DOHH2 (cell line): ENCODE data around the gene PDE4B.

Experiments used
- H3F3A ChIP-seq: fragments of 200-600 bp; sonication (generic), shearing (Covaris generic); 2 replicates; pipeline ENCODE4 v1.6.0; 2016; ENCODE audit warnings: antibody characterized with exemption, mild to moderate bottlenecking; ENCODE audit not compliant: control insufficient read depth, insufficient read depth
- H3K27ac ChIP-seq: fragments of 200-600 bp; sonication (generic); 2 replicates; pipeline ENCODE4 v1.5.1; 2014; ENCODE audit warnings: low read depth, mild to moderate bottlenecking, low read length, moderate library complexity
- H3K27me3 ChIP-seq: fragments of 200-600 bp; sonication (generic); 2 replicates; pipeline ENCODE4 v1.6.1; 2014; ENCODE audit warnings: mild to moderate bottlenecking, low read length, mixed read lengths; ENCODE audit not compliant: control insufficient read depth
- H3K36me3 ChIP-seq: fragments of 200-600 bp; sonication (generic); 2 replicates; pipeline ENCODE4 v1.6.1; 2014; ENCODE audit warnings: mild to moderate bottlenecking, low read length, moderate library complexity, mixed read lengths; ENCODE audit not compliant: control insufficient read depth
- H3K4me1 ChIP-seq: fragments of 200-600 bp; sonication (generic); 2 replicates; pipeline ENCODE4 v1.6.1; 2014; ENCODE audit warnings: mild to moderate bottlenecking, low read length, mixed read lengths; ENCODE audit not compliant: control insufficient read depth
- H3K4me2 ChIP-seq: fragments of 200-600 bp; sonication (generic); 2 replicates; pipeline ENCODE4 v1.6.0; 2014; ENCODE audit warnings: mild to moderate bottlenecking, low read length, moderate library complexity
- H3K4me3 ChIP-seq: fragments of 200-600 bp; sonication (generic); 2 replicates; pipeline ENCODE4 v1.5.1; 2014; ENCODE audit warnings: mild to moderate bottlenecking, low read length, mixed read lengths
- H3K79me2 ChIP-seq: fragments of 200-600 bp; sonication (generic); 2 replicates; pipeline ENCODE4 v1.6.1; 2014; ENCODE audit warnings: mild to moderate bottlenecking, low read length, mixed read lengths; ENCODE audit not compliant: control insufficient read depth
- H3K9me2 ChIP-seq: fragments of 200-600 bp; sonication (generic); replicated peaks from 2 replicates; pipeline ENCODE4 v1.6.1; 2014; ENCODE audit warnings: mild to moderate bottlenecking, low read length, mixed read lengths; ENCODE audit not compliant: control insufficient read depth
- H3K9me3 ChIP-seq: fragments of 200-600 bp; sonication (generic); 2 replicates; pipeline ENCODE4 v1.6.1; 2014; ENCODE audit warnings: antibody characterized with exemption, low read length, mixed read lengths; ENCODE audit not compliant: control insufficient read depth, insufficient read depth
- H4K20me1 ChIP-seq: fragments of 200-600 bp; sonication (generic); 2 replicates; pipeline ENCODE4 v1.6.0; 2014; ENCODE audit warnings: low read depth, mild to moderate bottlenecking, antibody characterized with exemption, low read length, moderate library complexity; ENCODE audit not compliant: control insufficient read depth, insufficient read depth
- CTCF ChIP-seq: fragments of 200-600 bp; sonication (generic); IDR thresholded peaks from one replicate; pipeline ENCODE4 v1.5.1; 2014; ENCODE audit warnings: antibody characterized with exemption, mild to moderate bottlenecking, low read depth, low read length; ENCODE audit not compliant: poor library complexity, severe bottlenecking
- EZH2phosphoT487 ChIP-seq: fragments of 200-600 bp; sonication (generic); IDR thresholded peaks from 2 replicates; pipeline ENCODE4 v1.6.1; 2017; ENCODE audit warnings: borderline replicate concordance, mild to moderate bottlenecking, antibody characterized with exemption, low read length, moderate library complexity, mixed read lengths

The PDE4B gene

GRCh38 chr1:66312271-66312990 lies 519.7 kb downstream of the PDE4B start:
- H3K9me2 ChIP-seq, result no peaks in the 10 kb centered on the region
- no peaks in the 10 kb centered on the region for H3F3A ChIP-seq
- no peak overlapping the region for H3K27ac ChIP-seq
- H3K4me1 ChIP-seq, result no peaks in the 10 kb centered on the region
- no peaks in the 10 kb centered on the region for H3K36me3 ChIP-seq
- H3K9me3 ChIP-seq, result no peaks in the 10 kb centered on the region
- H3K27me3 ChIP-seq, result no peaks in the 10 kb centered on the region
- H3K4me2 ChIP-seq, result no peak overlapping the region
- H4K20me1 ChIP-seq, result no peaks in the 10 kb centered on the region
- H3K4me3 ChIP-seq, result no peak overlapping the region
- no peaks in the 10 kb centered on the region for H3K79me2 ChIP-seq
- TF ChIP-seq EZH2phosphoT487 (no peak), CTCF (no peak)

GRCh38 chr1:66313429-66313828 lies 520.7 kb downstream of the PDE4B start:
- H3K9me3 ChIP-seq, result no peaks in the 10 kb centered on the region
- H3K27me3 ChIP-seq, result no peaks in the 10 kb centered on the region
- no peaks in the 10 kb centered on the region for H3K36me3 ChIP-seq
- H3K4me1 ChIP-seq, result no peaks in the 10 kb centered on the region
- H3F3A ChIP-seq, result no peaks in the 10 kb centered on the region
- TF ChIP-seq EZH2phosphoT487 (no peak), CTCF (no peak)
- no peak overlapping the region for H3K4me2 ChIP-seq
- H3K79me2 ChIP-seq, result no peaks in the 10 kb centered on the region
- H3K4me3 ChIP-seq, result no peak overlapping the region
- no peak overlapping the region for H3K27ac ChIP-seq
- H3K9me2 ChIP-seq, result no peaks in the 10 kb centered on the region
- no peaks in the 10 kb centered on the region for H4K20me1 ChIP-seq

GRCh38 chr1:66315671-66316070 lies 523.0 kb downstream of the PDE4B start:
- H3K9me3 ChIP-seq, result no peaks in the 10 kb centered on the region
- no peaks in the 10 kb centered on the region for H3K27me3 ChIP-seq
- H3K4me2 ChIP-seq, result no peak overlapping the region
- no peak for TF ChIP-seq EZH2phosphoT487
- TF ChIP-seq CTCF, result no peak
- H3K4me1 ChIP-seq, result no peaks in the 10 kb centered on the region
- H3K9me2 ChIP-seq, result no peaks in the 10 kb centered on the region
- H3F3A ChIP-seq, result no peaks in the 10 kb centered on the region
- H3K36me3 ChIP-seq, result no peaks in the 10 kb centered on the region
- H3K27ac ChIP-seq, result no peak overlapping the region
- H4K20me1 ChIP-seq, result no peaks in the 10 kb centered on the region
- H3K4me3 ChIP-seq, result no peak overlapping the region
- no peaks in the 10 kb centered on the region for H3K79me2 ChIP-seq
